Ovary (tissue), 9 donors: ENCODE results near the gene IKZF3. TPM values are rescaled to one million over a fixed set of nuclear protein-coding genes. Genes with fewer than 3 reads are reported as not detected.

ENCODE experiments used
- DNase-seq, 5 donors: peaks; one replicate each; pipeline ENCODE4 v3.0.0-alpha.2; 2019 to 2020
- H3K27ac ChIP-seq, 2 donors: fragments of 200-600 bp; one replicate each; pipeline versions ENCODE4 v1.5.1 to v1.8.0; 2019 to 2022
- H3K27me3 ChIP-seq: fragments of 200-600 bp; one replicate; pipeline ENCODE4 v1.8.0; 2022
- H3K36me3 ChIP-seq: fragments of 200-600 bp; sonication (generic); one replicate; pipeline ENCODE4 v1.5.1; 2019
- H3K4me1 ChIP-seq: one replicate; pipeline ENCODE4 v1.8.1; 2013; ENCODE audit warnings: mild to moderate bottlenecking, moderate library complexity; ENCODE audit not compliant: insufficient read depth
- H3K4me3 ChIP-seq: fragments of 200-600 bp; sonication (generic); one replicate; pipeline ENCODE4 v1.5.1; 2017
- H3K9me3 ChIP-seq, 2 donors: fragments of 200-600 bp in 1 of 2; sonication (generic) in 1 of 2; one replicate each; pipeline versions ENCODE4 v1.5.1 to v1.8.1; 2013 to 2019; ENCODE audit warnings: mild to moderate bottlenecking in 1 of 2, moderate library complexity in 1 of 2
- CTCF ChIP-seq, 3 donors: fragments of 450-650 bp in 2 of 3; fragments of 200-600 bp in 1 of 3; IDR thresholded peaks; one replicate each; pipeline versions ENCODE4 v1.5.1 to v1.8.0; 2016 to 2022; ENCODE audit warnings: antibody characterized with exemption in 3 of 3, mild to moderate bottlenecking in 1 of 3
- EP300 ChIP-seq: sonication (generic); formaldehyde crosslinking; IDR thresholded peaks from one replicate; pipeline ENCODE4 v1.6.1; 2017; ENCODE audit warnings: antibody characterized with exemption
- POLR2A ChIP-seq: fragments of 450-650 bp; IDR thresholded peaks from one replicate; pipeline ENCODE4 v1.6.1; 2017; ENCODE audit warnings: antibody characterized with exemption, mild to moderate bottlenecking, moderate library complexity
- WGBS, 3 donors: extraction: QIAGEN DNeasy Blood & Tissue Kit in 1 of 3; methylation state at CpG; one replicate each; pipeline versions ENCODE4 v1.1.5 to v1.1.7; 2013 to 2017; 5-methylcytosine and 5-hydroxymethylcytosine counted together
- intact Hi-C, 4 donors: fragments of 100-400 bp; cut with DNase I; formaldehyde crosslinking; loops; one replicate each; pipeline versions ENCODE4 v1.11.0 to v1.15.1; 2022 to 2023
- polyA plus RNA-seq, 2 donors: library from polyadenylated mRNA; stranded (reverse); fragments of 200-250 nt in 1 of 2; fragments of 350-450 nt in 1 of 2; fragmentation: Illumina TruSeq in 1 of 2; extraction: RNeasy Lipid Tissue Mini Kit (QIAGEN cat#74804) in 1 of 2; gene quantifications; one replicate each; pipeline ENCODE4 v1.2.3, GENCODE V29; 2013 to 2014
- total RNA-seq, 7 donors: library from RNA; depleted of rRNA in 2 of 7; stranded (reverse); fragments of >200 nt in 2 of 7; fragmentation: NEBNext Ultra II Directional in 3 of 7; extraction: Animal tissue kit (Norgen Biotek cat#: 25700) in 3 of 7; gene quantifications; one replicate each; pipeline versions ENCODE4 v1.1.0 to v1.2.4, GENCODE V29; 2016 to 2023
- donor health status: DM: no; HTN: no; CAD: no; lungs with moderate emphysema.
- donor health status: DM: no; HTN: no; CAD: no.
- donor health status: Bipolar disorder and iron deficiency.
- donor health status: DM: yes; HTN: yes; CAD: no.
- donor health status: DM: no; HTN: no; CAD: no.
- donor health status: DM: yes; HTN: yes; CAD: no.

The IKZF3 gene
- total and polyA plus RNA-seq, 9 donors = 0.16 to 2.6 (median 0.62) TPM

GRCh38 chr17:39812466-39812865 lies 51.6 kb downstream of the IKZF3 start:
- Histone ChIP-seq H3K4me3 (no peak overlapping the region), H3K27ac (no peak overlapping the region), H3K27me3 (no peaks in the 10 kb centered on the region), H3K36me3 (no peaks in the 10 kb centered on the region), H3K9me3 (no peaks in the 10 kb centered on the region), H3K4me1 (no peaks in the 10 kb centered on the region)
- intact Hi-C loops = no loop called here
- WGBS, 3 donors = 74 to 86% (median 79%) methylated on average over 6 of the region's 6 CpGs
- TF ChIP-seq EP300 (no peak), CTCF (IDR thresholded peaks at IDR 0.05) (no peak), POLR2A (no peak)
- no peak for DNase-seq

GRCh38 chr17:39810939-39811728 lies 53.0 kb downstream of the IKZF3 start:
- Histone ChIP-seq H3K27me3 (no peaks in the 10 kb centered on the region), H3K4me3 (no peak overlapping the region), H3K4me1 (no peaks in the 10 kb centered on the region), H3K27ac (no peak overlapping the region), H3K9me3 (no peaks in the 10 kb centered on the region), H3K36me3 (no peaks in the 10 kb centered on the region)
- WGBS, 3 donors = 73 to 80% (median 76%) methylated on average over 4 of the region's 4 CpGs
- DNase-seq = no peak
- intact Hi-C loops = no loop called here
- no peak for TF ChIP-seq CTCF (IDR thresholded peaks at IDR 0.05)
- TF ChIP-seq POLR2A = no peak
- no peak for TF ChIP-seq EP300

GRCh38 chr17:39809221-39809620 lies 54.9 kb downstream of the IKZF3 start:
- Histone ChIP-seq H3K9me3 (no peaks in the 10 kb centered on the region), H3K27me3 (no peaks in the 10 kb centered on the region), H3K27ac (no peak overlapping the region), H3K4me1 (no peaks in the 10 kb centered on the region), H3K36me3 (no peaks in the 10 kb centered on the region), H3K4me3 (no peak overlapping the region)
- 52 to 54% (median 53%) methylated on average over 2 of the region's 2 CpGs for WGBS, 3 donors
- DNase-seq = no peak
- no peak for TF ChIP-seq POLR2A
- no peak for TF ChIP-seq CTCF (IDR thresholded peaks at IDR 0.05)
- no peak for TF ChIP-seq EP300
- intact Hi-C loops = no loop called here

- DNase-seq = no peak
- 40 to 47% (median 45%) methylated on average over 3 of the region's 3 CpGs for WGBS, 3 donors
- Histone ChIP-seq H3K27ac (no peak overlapping the region), H3K36me3 (no peaks in the 10 kb centered on the region), H3K4me3 (no peak overlapping the region), H3K27me3 (no peaks in the 10 kb centered on the region), H3K9me3 (no peaks in the 10 kb centered on the region), H3K4me1 (no peaks in the 10 kb centered on the region)
- intact Hi-C loops = no loop called here
- no peak for TF ChIP-seq CTCF (IDR thresholded peaks at IDR 0.05)
- TF ChIP-seq EP300 = no peak
- no peak for TF ChIP-seq POLR2A
Measured at GRCh38 chr17:39808409-39808997, 55.6 kb downstream of the IKZF3 start.
